RPMI7951 (cell line): ENCODE data around the gene STAT5B. TPM values are rescaled to one million over a fixed set of nuclear protein-coding genes. Genes with fewer than 3 reads are reported as not detected.

Source experiments
- DNase-seq: peaks from one replicate; pipeline ENCODE4 v3.0.0-alpha.2; 2012; ENCODE audit warnings: low read depth
- total RNA-seq: library from RNA; depleted of rRNA; stranded (reverse); fragments of >200 nt; shearing (Covaris generic); gene quantifications from 2 replicates; pipeline ENCODE4 v1.2.3, GENCODE V29; 2014; rRNA removed

The STAT5B gene
- total RNA-seq, 1 experiment from 2014 or later: 11.2 TPM

GRCh38 chr17:42179911-42180410 is 96.2 kb downstream of the STAT5B start:
- peak; percentile 46 for DNase-seq

- DNase-seq: no peak
Measured at GRCh38 chr17:42179335-42179734, 96.9 kb downstream of the STAT5B start.

GRCh38 chr17:42178817-42179216 is 97.4 kb downstream of the STAT5B start:
- DNase-seq: no peak

GRCh38 chr17:42177684-42178083 is 98.5 kb downstream of the STAT5B start:
- no peak for DNase-seq

GRCh38 chr17:42174126-42174783 is 101.9 kb downstream of the STAT5B start:
- no peak for DNase-seq

GRCh38 chr17:42171831-42172230 is 104.4 kb downstream of the STAT5B start:
- no peak for DNase-seq

GRCh38 chr17:42169351-42169750 is 106.8 kb downstream of the STAT5B start:
- no peak for DNase-seq

- no peak for DNase-seq
Measured at GRCh38 chr17:42167807-42168206, 108.4 kb downstream of the STAT5B start.

GRCh38 chr17:42166196-42166763 is 109.9 kb downstream of the STAT5B start:
- DNase-seq: no peak

GRCh38 chr17:42165751-42166150 is 110.4 kb downstream of the STAT5B start:
- DNase-seq: no peak

- DNase-seq: no peak
Measured at GRCh38 chr17:42163696-42164407, 112.3 kb downstream of the STAT5B start.

GRCh38 chr17:42163113-42163512 is 113.1 kb downstream of the STAT5B start:
- no peak for DNase-seq

- DNase-seq: no peak
Measured at GRCh38 chr17:42160531-42160910, 115.7 kb downstream of the STAT5B start.

GRCh38 chr17:42159796-42160530 is 116.2 kb downstream of the STAT5B start:
- no peak for DNase-seq

GRCh38 chr17:42155614-42156045 is 120.6 kb downstream of the STAT5B start:
- DNase-seq: peak; percentile 58

- peak; percentile 20 for DNase-seq
Measured at GRCh38 chr17:42153919-42154742, 122.1 kb downstream of the STAT5B start.

Other genes starting within 250 kb of the STAT5B start
- 0.10 and 0.24 TPM in 2 replicates for gene C17orf113, start 225.8 kb downstream of the STAT5B start, total RNA-seq
- not detected in 2 replicates for gene ZNF385C, start 177.9 kb downstream of the STAT5B start, total RNA-seq
- 4.2 and 4.8 TPM in 2 replicates for gene DHX58, start 163.7 kb downstream of the STAT5B start, total RNA-seq
- 6.3 and 11.7 TPM in 2 replicates for gene KAT2A, start 155.0 kb downstream of the STAT5B start, total RNA-seq
- gene HSPB9, start 153.6 kb downstream of the STAT5B start, total RNA-seq: not detected in 2 replicates
- gene RAB5C, start 121.4 kb downstream of the STAT5B start, total RNA-seq: 95.0 and 130 TPM in 2 replicates
- gene KCNH4, start 95.2 kb downstream of the STAT5B start, total RNA-seq: 0.12 TPM in 1 of 2 replicates, not detected in the other
- not detected in 2 replicates for gene HCRT, start 90.9 kb downstream of the STAT5B start, total RNA-seq
- 7.9 and 10.5 TPM in 2 replicates for gene GHDC, start 81.9 kb downstream of the STAT5B start, total RNA-seq
- 7.8 and 23.9 TPM in 2 replicates for gene STAT5A, start 12.1 kb upstream of the STAT5B start, total RNA-seq
- gene STAT3, start 112.1 kb upstream of the STAT5B start, total RNA-seq: 40.6 and 44.6 TPM in 2 replicates
- gene CAVIN1, start 146.9 kb upstream of the STAT5B start, total RNA-seq: 135 and 217 TPM in 2 replicates
- gene ATP6V0A1, start 182.5 kb upstream of the STAT5B start, total RNA-seq: 10.4 and 13.9 TPM in 2 replicates